Right lobe of liver (tissue), 6 donors: ENCODE data around the gene SMCO1. TPM values are rescaled to one million over a fixed set of nuclear protein-coding genes. Genes with fewer than 3 reads are reported as not detected.
"Not testable (repeated sequence)": the region's sequence is repeated elsewhere in the genome, so short reads cannot be mapped to it uniquely, and the experiment has no call there.

Experiments
- ATAC-seq, 4 donors: fragments of 200-7000 bp; cut with Tn5 transposase; one replicate each; pipeline ENCODE4 v1.9.1; 2020; ENCODE audit warnings: mild to moderate bottlenecking in 4 of 4, moderate library complexity in 4 of 4
- DNase-seq, 3 donors: peaks; one replicate each; pipeline ENCODE4 v3.0.0-alpha.2; 2020
- H3K27ac ChIP-seq, 3 donors: fragments of 200-600 bp; one replicate each; pipeline ENCODE4 v1.8.0; 2022
- H3K27me3 ChIP-seq, 2 donors: fragments of 200-600 bp; one replicate each; pipeline ENCODE4 v1.8.0; 2022
- H3K36me3 ChIP-seq, 4 donors: fragments of 200-600 bp; sonication (generic) in 1 of 4; one replicate each; pipeline versions ENCODE4 v1.5.1 to v1.8.0; 2017 to 2022; ENCODE audit warnings: control low read depth in 1 of 4
- H3K4me1 ChIP-seq, 4 donors: fragments of 200-600 bp; sonication (generic) in 1 of 4; one replicate each; pipeline versions ENCODE4 v1.5.1 to v1.8.0; 2017 to 2022; ENCODE audit warnings: control low read depth in 1 of 4
- H3K4me3 ChIP-seq, 3 donors: fragments of 200-600 bp; one replicate each; pipeline ENCODE4 v1.8.0; 2022
- H3K9me3 ChIP-seq, 4 donors: fragments of 200-600 bp; sonication (generic) in 1 of 4; one replicate each; pipeline versions ENCODE4 v1.5.1 to v1.8.0; 2017 to 2022; ENCODE audit warnings: control low read depth in 1 of 4
- POLR2A ChIP-seq: fragments of 450-650 bp; IDR thresholded peaks from one replicate; pipeline ENCODE4 v1.6.1; 2017; ENCODE audit warnings: antibody characterized with exemption, mild to moderate bottlenecking
- WGBS: methylation state at CpG from one replicate; pipeline ENCODE4 v1.1.6; 2018; ENCODE audit warnings: low coverage, low lambda C conversion rate; ENCODE audit not compliant: insufficient coverage; ENCODE audit errors: missing lambda C conversion rate; 5-methylcytosine and 5-hydroxymethylcytosine counted together
- intact Hi-C, 2 donors: fragments of 100-400 bp; cut with DNase I; formaldehyde crosslinking; loops; one replicate each; pipeline versions ENCODE4 v1.11.2 to v1.14.1; 2022
- total RNA-seq, 6 experiments: library from RNA; depleted of rRNA in 2 of 6; stranded (reverse); fragments of >200 nt in 2 of 6; fragmentation: NEBNext Ultra II Directional in 3 of 6; extraction: Animal tissue kit (Norgen Biotek cat#: 25700) in 3 of 6; gene quantifications; one replicate each; pipeline versions ENCODE4 v1.1.0 to v1.2.4, GENCODE V29; 2016 to 2023
- TF ChIP-seq, protein P1 (sequence below), 4 donors: fragments of 200-600 bp in 3 of 4; fragments of 450-650 bp in 1 of 4; IDR thresholded peaks; one replicate each; pipeline versions ENCODE4 v1.5.1 to v1.8.0; 2016 to 2022; ENCODE audit warnings: antibody characterized with exemption in 4 of 4, mild to moderate bottlenecking in 2 of 4
- donor health status: DM: no; HTN: yes; CAD: no.
- donor health status: DM: no; HTN: no; CAD: no.
- donor health status: DM: no; HTN: no; CAD: no.
- donor health status: DM: no; HTN: yes; CAD: no.
- donor health status: DM: no; HTN: yes; CAD: no.

The SMCO1 gene
- total RNA-seq, 6 experiments from 2014 or later = not detected

DNA sequence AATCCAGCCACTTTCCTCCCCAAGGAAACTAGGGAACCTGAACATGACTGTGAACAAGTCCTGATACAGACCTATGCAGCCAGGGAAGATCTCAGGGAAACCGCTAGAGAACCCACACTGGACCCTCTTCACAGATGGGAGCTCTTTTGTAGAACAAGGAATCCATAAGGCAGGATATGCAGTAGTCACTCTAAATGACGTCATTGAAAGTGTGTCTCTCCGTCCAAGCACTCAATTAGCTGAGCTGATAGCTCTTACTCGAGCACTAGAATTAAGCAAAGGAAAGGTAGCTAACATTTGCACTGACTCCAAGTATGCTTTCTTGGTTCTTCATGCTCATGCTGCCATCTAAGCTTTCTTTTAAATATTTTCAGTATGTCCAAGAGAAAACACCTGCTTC is 10.0 kb upstream of the SMCO1 start:
- H3K36me3 ChIP-seq = no peaks in the 10 kb centered on the region
- no peak overlapping the region for H3K4me3 ChIP-seq
- ATAC-seq (no peak), DNase-seq (no peak)
- WGBS = 73% methylated on average over 3 of the region's 4 CpGs
- H3K27me3 ChIP-seq = no peaks in the 10 kb centered on the region
- intact Hi-C loops = no loop called here
- TF ChIP-seq, protein P1, sequence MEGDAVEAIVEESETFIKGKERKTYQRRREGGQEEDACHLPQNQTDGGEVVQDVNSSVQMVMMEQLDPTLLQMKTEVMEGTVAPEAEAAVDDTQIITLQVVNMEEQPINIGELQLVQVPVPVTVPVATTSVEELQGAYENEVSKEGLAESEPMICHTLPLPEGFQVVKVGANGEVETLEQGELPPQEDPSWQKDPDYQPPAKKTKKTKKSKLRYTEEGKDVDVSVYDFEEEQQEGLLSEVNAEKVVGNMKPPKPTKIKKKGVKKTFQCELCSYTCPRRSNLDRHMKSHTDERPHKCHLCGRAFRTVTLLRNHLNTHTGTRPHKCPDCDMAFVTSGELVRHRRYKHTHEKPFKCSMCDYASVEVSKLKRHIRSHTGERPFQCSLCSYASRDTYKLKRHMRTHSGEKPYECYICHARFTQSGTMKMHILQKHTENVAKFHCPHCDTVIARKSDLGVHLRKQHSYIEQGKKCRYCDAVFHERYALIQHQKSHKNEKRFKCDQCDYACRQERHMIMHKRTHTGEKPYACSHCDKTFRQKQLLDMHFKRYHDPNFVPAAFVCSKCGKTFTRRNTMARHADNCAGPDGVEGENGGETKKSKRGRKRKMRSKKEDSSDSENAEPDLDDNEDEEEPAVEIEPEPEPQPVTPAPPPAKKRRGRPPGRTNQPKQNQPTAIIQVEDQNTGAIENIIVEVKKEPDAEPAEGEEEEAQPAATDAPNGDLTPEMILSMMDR (IDR thresholded peaks at IDR 0.05) = no peak
- no peak for TF ChIP-seq POLR2A
- peaks cover 0 to 7% (median 2%) of the 10 kb centered on the region in 4 donors for H3K9me3 ChIP-seq
- no peak overlapping the region for H3K27ac ChIP-seq
- no peaks in the 10 kb centered on the region for H3K4me1 ChIP-seq

DNA sequence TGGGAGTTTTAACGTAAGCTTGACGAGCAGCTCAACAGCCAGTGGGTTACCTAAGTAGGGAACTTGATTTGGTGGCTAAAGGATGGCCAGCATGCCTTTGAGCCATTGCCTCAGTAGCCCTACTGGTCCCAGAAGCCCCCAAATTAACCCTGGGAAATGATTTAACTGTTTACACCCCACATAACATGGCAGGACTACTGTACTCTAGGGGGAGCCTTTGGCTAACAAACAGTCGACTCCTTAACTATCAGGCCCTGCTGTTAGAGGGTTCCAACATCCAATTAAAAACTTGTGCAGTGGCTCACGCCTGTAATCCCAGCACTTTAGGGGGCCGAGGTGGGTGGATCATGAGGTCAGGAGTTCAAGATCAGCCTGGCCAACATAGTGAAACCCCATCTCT is 9.4 kb upstream of the SMCO1 start:
- H3K36me3 ChIP-seq = no peaks in the 10 kb centered on the region
- ATAC-seq = no peak
- no peak overlapping the region for H3K4me3 ChIP-seq
- 39% methylated on average over 5 of the region's 5 CpGs for WGBS
- H3K4me1 ChIP-seq = no peaks in the 10 kb centered on the region
- intact Hi-C loops = no loop called here
- peaks cover 0 to 13% (median 6%) of the 10 kb centered on the region in 4 donors for H3K9me3 ChIP-seq
- H3K27ac ChIP-seq = no peak overlapping the region
- no peak for TF ChIP-seq POLR2A
- TF ChIP-seq, protein P1 (IDR thresholded peaks at IDR 0.05) = no peak
- H3K27me3 ChIP-seq = no peaks in the 10 kb centered on the region
- no peak for DNase-seq

DNA sequence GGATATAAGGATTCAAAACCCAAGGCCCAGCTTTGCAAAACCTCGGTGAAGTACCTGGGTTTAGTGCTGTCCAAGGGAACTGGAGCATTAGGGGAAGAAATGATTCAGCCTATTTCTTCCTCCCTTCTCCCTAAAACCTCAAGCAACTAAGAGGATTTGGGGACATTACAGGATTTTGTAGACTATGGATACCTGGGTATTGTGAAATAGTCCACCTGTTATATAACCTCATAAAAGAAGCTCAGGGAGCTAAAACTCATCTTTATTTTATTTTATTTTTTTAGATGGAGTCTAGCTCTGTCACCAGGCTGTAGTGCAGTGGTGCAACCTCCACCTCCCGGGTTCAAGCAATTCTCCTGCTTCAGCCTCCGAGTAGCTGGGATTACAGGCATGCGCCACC is 8.7 kb upstream of the SMCO1 start:
- TF ChIP-seq, protein P1 (IDR thresholded peaks at IDR 0.05) = no peak
- no peak for TF ChIP-seq POLR2A
- Histone ChIP-seq H3K36me3 (no peaks in the 10 kb centered on the region), H3K27ac (no peak overlapping the region), H3K9me3 (peaks cover 0 to 16% (median 8%) of the 10 kb centered on the region in 4 donors), H3K4me3 (no peak overlapping the region), H3K27me3 (no peaks in the 10 kb centered on the region), H3K4me1 (no peaks in the 10 kb centered on the region)
- 89% methylated on average over 4 of the region's 4 CpGs for WGBS
- ATAC-seq = no peak
- intact Hi-C loops = no loop called here
- no peak for DNase-seq

DNA sequence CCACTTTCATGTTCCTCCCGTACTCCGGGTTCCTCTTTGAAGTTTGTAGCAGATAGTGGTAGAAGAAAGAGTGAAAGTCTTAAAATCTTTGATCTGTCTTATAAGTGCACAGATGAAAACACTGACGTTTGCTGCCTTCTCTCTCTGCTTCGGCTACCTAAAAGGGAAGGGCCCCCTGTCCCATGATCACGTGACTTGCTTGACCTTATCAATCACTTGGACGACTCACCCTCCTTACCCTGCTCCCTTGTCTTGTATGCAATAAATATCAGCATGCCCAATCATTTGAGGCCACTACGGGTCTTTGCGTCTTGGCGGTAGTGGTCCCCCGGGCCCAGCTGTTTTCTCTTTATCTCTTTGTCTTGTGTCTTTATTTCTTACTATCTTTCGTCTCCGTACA is 6.1 kb upstream of the SMCO1 start:
- H3K27ac ChIP-seq, intact Hi-C loops, H3K4me3 ChIP-seq, H3K4me1 ChIP-seq, ATAC-seq, H3K36me3 ChIP-seq, DNase-seq, H3K27me3 ChIP-seq: not testable (repeated sequence)
- WGBS = 64% methylated on average over 12 of the region's 12 CpGs
- peaks cover 0 to 16% (median 9%) of the 10 kb centered on the region in 4 donors for H3K9me3 ChIP-seq

DNA sequence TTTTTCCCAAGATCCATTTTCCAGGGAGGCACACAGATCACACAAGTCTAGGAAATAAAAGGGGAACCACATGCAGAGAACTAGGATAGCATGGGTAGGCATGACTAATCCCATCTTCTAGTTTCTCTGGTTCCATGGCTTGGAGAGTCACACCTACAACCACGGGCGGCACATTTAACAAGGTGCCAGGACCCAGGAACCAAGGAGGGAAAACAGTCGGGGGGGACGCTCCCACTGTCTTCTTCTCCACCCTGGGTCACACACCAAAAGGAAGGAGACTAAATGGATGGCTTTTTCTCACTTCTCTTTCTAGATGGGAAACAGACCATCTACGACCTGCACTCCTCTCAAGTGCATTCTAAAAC is 4.6 kb upstream of the SMCO1 start:
- Histone ChIP-seq H3K36me3 (no peaks in the 10 kb centered on the region), H3K9me3 (peaks cover 0 to 16% (median 9%) of the 10 kb centered on the region in 4 donors), H3K27me3 (no peaks in the 10 kb centered on the region), H3K27ac (no peak overlapping the region), H3K4me1 (no peaks in the 10 kb centered on the region), H3K4me3 (no peak overlapping the region)
- no peak for ATAC-seq
- DNase-seq = no peak
- 74% methylated on average over 3 of the region's 5 CpGs for WGBS
- TF ChIP-seq, protein P1 (IDR thresholded peaks at IDR 0.05) = no peak
- no peak for TF ChIP-seq POLR2A
- intact Hi-C loops = no loop called here
